IPS DF 19.7 (cell line): ENCODE data around the gene TYW1B.
"Not testable (repeated sequence)": the region's sequence is repeated elsewhere in the genome, so short reads cannot be mapped to it uniquely, and the experiment has no call there.

ENCODE experiments used
- DNase-seq: peaks from one replicate; pipeline ENCODE4 v3.0.0-alpha.2; 2013; ENCODE audit warnings: low read depth, low spot score

Gene TYW1B

DNA sequence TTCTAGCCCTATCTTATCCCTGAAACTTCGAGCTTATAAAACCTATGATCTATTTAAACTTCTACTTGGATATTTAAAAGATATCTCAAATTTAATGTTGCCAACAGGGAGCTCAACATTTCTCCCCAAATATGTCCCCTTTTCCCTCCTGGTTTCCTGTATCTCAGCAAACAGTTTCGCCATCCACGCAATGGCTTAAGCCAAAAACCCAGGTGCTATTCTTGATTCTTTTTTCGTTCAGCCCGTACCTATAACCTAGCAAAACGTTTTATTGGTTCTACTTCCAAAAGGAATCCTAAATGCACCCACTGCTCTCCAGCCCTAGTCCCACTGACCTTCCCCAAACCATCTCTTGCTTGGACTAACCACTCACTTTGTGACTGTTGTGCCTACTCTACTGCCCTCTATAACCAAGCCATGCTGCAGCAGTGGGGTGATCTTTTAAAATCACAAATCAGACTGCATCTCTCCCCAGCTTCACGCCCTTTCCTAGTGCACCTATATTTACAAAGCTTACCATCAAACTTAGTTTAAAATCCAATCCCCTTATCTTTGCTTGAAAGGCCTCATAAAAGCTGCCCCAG, 201.5 kb downstream of the TYW1B start:
- DNase-seq = not testable (repeated sequence)

DNA sequence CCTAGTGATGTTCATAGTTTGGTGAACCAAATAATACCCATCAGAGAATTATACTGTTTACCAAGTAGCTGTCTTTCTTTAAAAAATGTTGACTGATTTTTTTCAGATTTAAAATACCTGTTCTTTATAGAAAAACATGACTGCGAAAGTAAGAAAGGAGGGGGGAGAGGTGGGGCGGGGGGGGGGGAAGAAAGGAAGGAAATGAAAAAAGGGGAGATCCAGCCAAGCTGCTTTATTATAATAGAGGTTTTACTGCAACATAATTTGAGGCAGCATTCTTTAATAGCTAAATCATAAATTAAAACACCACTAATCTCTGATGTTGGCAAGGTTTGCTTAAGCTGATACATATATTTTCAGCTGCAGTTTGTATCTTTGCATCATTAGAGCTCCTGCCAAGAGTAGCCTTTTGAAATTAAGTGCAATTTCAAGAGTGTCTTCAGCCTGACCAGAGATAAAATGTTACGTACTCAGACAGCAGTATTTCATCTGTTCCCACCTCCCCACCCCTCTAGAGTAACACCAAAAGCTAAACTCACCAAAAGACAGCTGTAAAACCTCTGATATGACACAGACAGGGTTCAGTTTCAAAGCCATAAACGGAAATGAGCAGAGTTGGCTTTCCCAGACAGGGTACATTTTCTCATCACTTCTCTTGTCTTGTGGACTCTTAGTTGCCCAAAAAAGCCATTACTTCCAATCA, 202.1 kb downstream of the TYW1B start:
- not testable (repeated sequence) for DNase-seq

DNA sequence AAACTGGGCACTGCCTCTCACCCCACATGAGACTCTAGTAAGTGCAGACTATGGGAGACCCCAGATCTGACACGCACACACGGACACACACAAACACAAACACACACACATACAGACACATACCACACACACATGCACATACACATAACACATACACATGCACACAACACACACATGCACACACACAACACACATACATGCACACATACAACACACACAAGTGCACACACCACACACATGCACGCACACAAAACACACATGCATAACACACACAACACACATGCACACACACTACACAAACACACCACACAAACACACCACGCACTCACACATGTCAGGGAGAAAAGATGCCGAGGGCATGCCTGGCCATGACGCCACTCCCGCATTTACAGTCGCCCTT, 205.5 kb downstream of the TYW1B start:
- no peak for DNase-seq

DNA sequence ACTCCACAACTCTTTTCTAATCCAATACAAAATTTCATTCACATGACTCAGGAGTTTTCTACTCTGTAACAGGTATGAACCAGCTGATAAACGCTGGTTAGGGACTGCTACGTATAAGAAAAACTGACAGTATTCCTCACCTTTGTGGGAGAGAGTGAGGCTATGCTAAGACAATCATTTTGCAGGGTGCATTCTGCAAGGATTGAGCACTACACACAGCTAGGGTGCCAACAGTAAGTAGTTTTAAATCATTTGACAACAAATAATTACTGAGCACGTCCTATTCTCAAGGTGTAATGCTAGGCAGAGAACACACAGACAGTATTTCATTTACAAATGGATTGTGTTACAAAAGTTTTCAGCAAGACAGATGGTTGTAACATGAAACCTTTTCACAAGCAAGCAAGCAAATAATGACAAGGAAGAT, 206.2 kb downstream of the TYW1B start:
- DNase-seq = not testable (repeated sequence)

DNA sequence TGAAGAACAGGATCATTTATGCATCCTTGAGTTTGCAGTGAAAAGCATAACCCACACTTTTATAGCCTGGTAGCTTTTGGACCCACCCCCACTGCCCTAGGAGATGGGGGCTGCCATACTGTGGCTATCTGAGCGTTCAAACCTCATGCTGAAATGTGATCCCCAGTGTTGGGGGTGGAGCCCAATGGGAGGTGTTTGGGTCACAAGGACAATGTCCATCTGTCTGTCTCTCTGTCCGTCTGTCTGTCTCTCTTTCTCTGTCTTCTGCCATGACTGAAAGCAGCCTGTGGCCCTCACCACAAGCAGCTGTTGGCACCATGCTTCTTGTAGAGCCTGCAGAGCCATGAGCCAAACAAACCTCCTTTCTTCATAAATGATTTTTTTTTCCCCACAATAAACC, 207.1 kb downstream of the TYW1B start:
- not testable (repeated sequence) for DNase-seq

DNA sequence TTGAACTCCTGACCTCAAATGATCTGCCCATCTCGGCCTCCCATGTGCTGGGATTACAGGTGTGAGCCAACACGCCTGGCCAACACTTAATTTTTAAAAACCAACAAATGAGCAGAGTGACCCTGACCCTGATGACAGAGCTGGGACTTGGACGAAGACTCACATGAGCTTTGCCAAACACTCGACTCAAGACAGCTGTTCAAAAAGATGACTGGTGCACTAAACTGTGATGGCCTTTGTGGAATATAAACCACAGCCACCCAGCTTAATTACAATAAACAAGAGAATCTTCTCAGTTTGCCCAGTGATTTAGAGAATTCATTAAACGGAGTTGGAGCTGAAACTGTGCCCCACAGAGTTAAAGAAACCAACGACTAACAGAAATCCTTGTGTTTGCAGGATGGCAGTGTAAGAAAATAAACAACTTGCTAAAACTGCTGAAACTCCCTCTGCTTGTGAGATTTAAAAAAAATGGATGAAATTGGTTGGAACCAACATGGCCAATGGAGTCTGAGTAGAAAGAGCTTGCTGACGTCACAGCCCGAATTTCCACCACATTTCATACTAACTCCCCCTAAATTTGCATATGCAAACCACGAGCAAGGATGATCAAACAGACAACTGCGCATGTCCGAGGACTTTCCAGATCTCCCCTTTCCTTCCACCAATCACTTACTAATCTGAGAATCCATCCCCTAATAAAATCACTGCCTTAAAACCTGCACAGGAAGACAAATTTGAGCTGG, 209.4 kb downstream of the TYW1B start:
- DNase-seq = not testable (repeated sequence)

DNA sequence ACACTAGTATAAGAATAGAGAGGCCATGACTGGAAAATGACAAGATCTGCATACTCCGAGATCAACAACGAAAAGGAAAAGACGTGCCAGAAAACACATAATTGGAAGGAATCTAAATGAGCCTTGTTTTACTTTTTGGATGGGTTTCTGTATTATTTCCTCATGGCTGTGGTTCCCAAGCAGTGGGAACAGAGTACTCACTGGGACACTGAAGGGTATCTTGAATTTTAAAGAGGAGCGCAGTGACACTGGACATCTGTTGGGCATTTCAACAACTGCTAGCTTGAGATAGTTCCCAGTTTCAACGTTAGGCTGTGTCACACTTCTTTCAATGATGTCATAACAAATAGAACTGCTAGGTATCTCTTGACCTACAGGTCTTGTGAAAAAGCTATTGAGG, 218.2 kb downstream of the TYW1B start:
- not testable (repeated sequence) for DNase-seq

DNA sequence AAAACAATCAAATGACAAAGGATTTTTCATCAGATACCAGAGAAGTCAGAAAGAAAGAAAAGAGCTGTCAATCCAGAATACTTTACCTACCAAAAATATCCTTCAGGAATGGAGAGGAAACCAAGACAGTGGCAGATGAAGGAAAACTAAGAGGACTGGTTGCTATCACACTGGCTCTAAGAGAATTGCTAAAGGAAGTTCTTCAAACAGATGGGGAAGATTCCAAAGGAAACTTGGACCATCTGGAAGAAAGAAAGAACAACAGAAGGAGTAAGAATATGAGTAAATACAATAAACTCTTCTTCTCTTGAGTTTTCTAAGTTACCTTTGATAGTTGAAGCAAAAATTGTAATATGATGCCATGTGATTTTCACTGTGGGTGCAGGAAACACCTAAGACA, 220.0 kb downstream of the TYW1B start:
- DNase-seq = not testable (repeated sequence)

DNA sequence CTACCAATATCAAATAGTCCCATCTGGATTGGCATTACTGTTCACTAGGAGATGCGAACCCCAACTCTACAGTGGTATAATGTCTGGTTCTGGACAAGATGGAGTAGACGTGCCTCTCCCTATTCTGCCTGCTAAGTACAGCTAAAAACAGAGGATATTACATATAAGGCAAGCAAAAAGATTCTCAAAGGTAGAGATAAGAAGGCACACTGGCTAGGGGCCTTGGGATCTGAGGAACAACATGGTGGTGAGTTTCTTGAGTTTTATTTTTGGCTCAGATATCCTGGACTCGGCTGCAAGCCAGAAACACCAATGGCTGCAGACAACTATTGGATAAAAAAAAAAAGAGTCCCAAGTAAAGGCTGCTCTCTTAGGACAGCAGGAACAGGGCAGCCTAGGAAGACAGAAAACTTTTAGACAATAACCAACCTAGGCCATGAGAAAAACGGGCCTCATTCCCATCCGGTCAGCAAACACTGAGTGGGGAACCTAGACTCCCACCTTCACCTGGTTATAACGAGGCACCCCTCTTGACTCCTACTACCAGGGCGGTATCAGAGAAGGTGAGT, 222.1 kb downstream of the TYW1B start:
- not testable (repeated sequence) for DNase-seq

DNA sequence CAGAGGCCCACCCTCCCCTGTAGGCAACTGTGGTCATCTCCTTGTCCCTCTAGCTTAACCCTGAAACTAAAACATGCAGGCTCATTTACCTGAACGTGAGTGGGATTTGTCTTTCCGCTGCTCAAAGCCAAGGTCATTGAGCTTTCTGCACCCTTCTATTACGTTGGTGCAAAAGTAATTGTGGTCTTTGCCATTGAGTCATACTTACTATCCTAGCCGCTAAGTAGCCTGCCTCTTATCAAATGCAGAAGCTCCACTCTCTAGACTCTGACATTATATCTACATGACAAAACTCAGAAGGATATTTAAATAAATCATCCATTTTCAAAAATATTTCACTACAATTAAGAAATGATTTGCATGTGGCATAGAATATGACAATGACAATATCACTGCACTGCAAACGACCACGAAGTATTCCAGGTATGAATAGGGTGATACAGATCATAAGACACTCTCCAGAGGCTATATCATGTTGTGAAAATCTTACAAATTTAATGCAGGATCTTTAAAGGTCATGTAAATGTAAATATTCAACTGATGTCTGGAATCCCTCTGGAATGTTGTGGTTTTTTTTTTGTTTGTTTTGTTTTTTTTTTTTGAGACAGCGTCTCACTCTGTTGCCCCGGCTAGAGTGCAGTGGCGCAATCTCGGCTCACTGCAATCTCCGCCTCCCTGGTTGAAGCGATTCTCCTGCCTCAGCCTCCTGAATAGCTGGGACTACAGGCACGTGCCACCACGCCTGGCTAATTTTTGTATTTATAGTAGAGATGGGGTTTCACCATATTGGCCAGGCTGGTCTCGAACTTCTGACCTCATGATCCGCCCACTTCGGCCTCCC, 223.0 kb downstream of the TYW1B start:
- DNase-seq = not testable (repeated sequence)

DNA sequence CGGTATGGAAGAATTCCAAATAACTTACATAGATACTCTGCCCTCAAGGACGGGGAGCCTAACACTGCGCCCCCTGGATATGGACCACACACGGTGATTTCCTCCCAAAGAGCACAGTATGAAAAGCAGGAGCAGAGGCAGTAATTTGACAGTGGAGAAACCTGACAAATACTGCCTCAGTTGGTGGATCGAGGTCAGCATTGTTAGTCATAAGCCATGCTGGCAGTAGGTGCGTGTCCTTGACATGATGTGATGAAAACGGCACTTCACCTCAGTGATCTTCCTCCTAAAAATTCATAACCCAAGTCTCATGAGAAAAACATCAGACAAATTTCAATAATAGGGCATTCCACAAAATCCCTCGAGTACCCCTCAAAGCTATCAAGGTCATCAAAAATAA, 224.5 kb downstream of the TYW1B start:
- DNase-seq = not testable (repeated sequence)

DNA sequence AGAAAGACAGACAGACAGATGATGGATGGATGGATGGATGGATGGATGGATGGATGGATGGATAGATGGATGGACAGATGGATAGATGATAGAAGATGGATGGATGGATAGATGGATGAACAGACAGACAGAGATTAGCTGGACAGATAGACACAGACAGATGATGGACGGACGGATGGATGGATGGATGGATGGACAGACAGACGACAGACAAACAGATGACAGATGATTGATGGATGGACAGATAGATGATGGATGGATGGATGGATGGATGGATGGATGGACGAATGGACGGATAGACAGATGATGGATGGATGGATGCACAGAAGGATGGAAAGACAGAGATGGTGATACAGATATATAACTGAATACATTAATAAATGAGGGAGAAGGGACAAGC, 224.9 kb downstream of the TYW1B start:
- no peak for DNase-seq

DNA sequence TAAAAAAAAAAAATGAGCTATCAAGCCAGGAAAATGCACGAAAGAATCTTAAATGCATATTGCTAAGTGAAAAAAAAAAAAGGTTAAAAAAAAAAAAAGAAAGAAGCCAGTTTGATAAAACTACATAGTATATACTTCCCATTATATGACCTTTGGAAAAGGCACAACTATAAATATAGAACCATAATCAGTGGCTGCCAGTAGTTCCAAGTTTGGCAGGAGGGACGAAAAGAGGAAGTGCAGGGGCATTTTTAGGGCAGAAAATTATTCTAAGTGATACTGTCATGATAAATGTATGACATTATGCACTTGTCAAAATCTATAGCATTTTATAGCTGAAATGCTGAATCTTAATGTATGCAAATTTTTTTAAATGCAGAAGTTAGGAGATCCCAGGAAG, 226.3 kb downstream of the TYW1B start:
- not testable (repeated sequence) for DNase-seq

DNA sequence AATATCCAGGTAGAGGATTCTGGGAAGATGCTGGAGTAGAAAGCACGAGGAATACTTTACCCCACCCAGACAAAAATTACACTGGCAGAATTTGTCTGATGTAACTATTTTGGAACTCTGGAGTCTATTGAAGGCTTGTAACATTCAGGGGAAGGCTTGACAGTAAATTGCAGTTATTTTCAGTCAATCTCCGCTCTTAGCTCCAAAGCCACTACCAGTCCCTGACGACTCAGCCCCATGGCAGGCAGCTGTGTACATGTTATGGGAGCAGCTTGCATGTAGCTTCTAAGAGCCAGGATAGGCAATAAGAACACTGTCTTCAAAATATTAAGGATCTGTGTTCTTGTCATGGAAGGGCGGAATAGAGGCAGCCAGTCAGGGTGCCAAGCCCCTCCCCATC, 238.0 kb downstream of the TYW1B start:
- DNase-seq = not testable (repeated sequence)

DNA sequence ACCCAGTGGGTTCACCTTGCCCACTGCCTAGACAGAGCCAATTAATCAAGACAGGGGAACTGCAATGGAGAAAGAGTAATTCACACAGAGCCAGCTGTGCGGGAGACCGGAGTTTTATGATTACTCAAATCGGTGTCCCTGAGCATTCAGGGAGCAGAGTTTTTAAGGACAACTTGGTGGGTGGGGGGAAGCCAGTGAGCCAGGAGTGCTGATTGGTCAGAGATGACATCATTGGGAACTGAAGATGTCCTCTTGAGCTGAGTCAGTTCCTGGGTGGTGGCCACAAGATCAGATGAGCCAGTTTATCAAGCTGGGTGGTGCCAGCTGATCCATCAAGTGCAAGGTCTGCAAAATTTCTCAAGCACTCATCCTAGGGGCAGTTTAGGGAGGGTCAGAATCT, 240.7 kb downstream of the TYW1B start:
- DNase-seq = not testable (repeated sequence)

DNA sequence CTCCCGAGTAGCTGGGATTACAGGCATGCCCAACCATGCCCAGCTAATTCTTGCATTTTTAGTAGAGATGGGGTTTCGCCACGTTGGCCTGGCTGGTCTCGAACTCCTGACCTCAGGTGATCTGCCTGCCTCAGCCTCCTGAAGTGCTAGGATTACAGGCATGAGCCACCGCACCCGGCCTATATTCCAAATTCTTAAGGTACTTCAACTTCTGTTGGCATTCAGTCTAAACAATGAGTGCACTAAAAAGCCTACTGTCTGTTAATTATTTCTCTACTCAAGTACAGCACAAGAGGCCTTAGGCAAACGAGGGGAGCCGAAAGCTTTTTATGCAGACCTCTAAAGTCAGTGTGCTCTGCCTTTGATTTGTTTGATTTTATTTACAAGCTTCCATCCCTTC, 243.4 kb downstream of the TYW1B start:
- DNase-seq = not testable (repeated sequence)

DNA sequence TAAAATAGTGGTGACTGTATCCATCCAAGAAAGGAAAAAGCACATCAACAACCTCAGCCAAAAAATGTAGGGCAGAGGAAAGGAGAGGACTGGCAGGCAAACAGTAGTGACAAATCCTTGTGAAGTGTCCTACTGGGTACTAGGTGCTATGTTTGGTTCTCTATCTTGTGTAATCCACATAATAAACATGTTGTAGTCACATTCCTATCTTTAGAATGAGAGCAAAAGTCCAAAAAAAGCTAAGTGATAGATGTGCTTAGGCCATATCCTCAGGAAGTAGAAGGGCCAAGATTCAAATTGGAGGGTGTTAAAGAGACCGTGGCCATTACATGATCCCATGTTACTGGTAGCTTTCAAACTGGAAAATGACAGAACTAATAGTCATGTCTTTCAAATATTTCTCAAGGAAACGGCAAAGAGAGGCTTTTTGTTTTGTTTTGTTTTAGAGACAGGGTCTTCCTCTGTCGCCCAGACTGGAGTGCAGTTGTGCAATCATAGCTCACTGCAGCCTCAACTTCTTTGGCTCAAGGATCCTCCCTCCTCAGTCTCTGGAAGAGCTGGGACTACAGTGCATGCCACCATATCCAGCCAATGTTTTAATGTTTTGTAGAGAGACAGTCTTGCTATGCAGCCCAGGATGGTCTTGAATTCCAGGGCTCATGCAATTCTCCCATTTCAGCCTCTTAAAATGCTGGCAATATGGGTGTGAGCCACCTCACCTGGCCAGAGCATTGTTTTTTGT, 244.2 kb downstream of the TYW1B start:
- not testable (repeated sequence) for DNase-seq

DNA sequence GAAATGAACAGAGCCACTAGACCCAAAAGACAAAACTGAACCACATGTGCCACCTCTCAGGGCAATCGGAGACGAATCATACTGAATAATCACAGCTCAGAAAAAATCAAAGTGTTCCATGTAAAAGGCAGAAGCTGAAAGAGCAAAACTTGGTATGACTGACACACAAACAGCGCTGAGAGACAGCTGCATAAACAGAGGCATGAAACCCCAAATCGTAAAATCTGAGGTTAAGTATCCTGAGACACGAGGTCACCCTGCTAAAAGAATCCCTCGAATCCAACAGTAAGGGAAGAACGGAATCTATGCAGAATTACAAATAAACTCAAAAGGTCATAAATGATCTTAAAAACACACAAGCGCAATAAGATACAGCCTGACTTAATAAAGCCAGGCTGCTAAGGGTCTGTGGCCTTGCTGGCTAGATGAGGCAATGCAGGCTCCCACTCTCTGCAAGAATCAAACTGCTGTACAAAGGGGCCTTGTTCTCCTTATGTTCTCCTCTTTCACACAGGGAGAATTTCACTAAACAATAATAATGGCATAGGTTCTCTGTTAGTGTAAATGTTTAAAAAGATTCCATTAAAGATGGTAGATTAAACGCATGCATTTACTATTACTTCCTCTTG, 247.7 kb downstream of the TYW1B start:
- DNase-seq = not testable (repeated sequence)

DNA sequence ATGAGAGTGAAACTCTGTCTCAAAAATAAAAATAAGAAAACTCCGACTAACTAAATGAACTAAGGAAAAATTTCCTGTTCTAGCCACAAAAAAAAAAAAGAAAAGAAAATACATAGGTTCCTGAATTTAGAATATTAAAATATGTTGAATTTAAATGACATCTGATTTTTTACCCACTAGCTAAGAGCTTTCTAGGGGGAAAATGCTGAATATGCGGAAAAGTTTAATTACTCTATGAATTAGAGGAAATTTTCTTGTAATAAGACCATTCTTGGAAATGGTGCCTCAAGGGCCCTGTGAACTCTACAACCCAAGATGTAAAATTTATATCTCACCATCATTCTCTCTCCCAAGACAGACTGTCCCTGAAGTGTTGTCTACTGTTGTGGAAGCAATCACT, 250.9 kb downstream of the TYW1B start:
- DNase-seq = no peak

DNA sequence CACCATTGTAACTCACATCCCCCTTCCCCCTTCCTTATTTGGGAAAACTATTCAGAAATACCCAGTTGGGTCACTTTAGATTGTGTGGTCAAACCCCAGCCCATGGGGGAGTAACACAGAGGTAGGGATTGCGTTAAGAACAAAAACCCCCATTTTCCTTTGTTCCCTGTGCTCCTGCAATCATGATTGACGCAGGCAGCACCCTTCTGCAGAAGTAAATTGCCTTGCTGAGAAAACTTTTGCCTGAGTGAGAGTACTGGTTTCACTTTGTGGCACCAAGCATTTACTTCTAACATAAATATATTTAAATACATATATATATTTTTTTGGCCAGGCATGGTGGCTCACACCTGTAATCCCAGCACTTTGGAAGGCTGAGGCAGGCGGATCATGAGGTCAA, 266.0 kb downstream of the TYW1B start:
- not testable (repeated sequence) for DNase-seq
